ENCODE data around the gene LOX.

Gene LOX

GRCh38 chr5:122073864-122074263, 4.2 kb downstream of the LOX start:
- Histone ChIP-seq H3K4me1 (ENCODE audit: insufficient read depth, low read length) (no peaks in the 10 kb centered on the region), H3K4me3 (ENCODE audit: low read length) (no peak overlapping the region), H3K27me3 (ENCODE audit: insufficient read depth, low read length) (peaks cover 31% of the 10 kb centered on the region), H3K27ac (ENCODE audit: low read length) (no peak overlapping the region), H3K36me3 (ENCODE audit: insufficient read depth, low read depth, low read length) (no peaks in the 10 kb centered on the region), H3K9ac (ENCODE audit: low read depth, low read length) (no peak overlapping the region), H3K9me3 (ENCODE audit: insufficient read depth, low read depth, low read length) (no peaks in the 10 kb centered on the region)

- Histone ChIP-seq H3K9ac (ENCODE audit: low read depth, low read length) (no peak overlapping the region), H3K36me3 (ENCODE audit: insufficient read depth, low read depth, low read length) (no peaks in the 10 kb centered on the region), H3K9me3 (ENCODE audit: insufficient read depth, low read depth, low read length) (no peaks in the 10 kb centered on the region), H3K27ac (ENCODE audit: low read length) (no peak overlapping the region), H3K27me3 (ENCODE audit: insufficient read depth, low read length) (peaks cover 23% of the 10 kb centered on the region), H3K4me3 (ENCODE audit: low read length) (no peak overlapping the region), H3K4me1 (ENCODE audit: insufficient read depth, low read length) (no peaks in the 10 kb centered on the region)
Observed at GRCh38 chr5:122073018-122073417, 5.0 kb downstream of the LOX start.

GRCh38 chr5:122067390-122067789, 10.7 kb downstream of the LOX start:
- Histone ChIP-seq H3K9me3 (ENCODE audit: insufficient read depth, low read depth, low read length) (no peaks in the 10 kb centered on the region), H3K4me3 (ENCODE audit: low read length) (no peak overlapping the region), H3K36me3 (ENCODE audit: insufficient read depth, low read depth, low read length) (no peaks in the 10 kb centered on the region), H3K27me3 (ENCODE audit: insufficient read depth, low read length) (no peaks in the 10 kb centered on the region), H3K9ac (ENCODE audit: low read depth, low read length) (no peak overlapping the region), H3K4me1 (ENCODE audit: insufficient read depth, low read length) (no peaks in the 10 kb centered on the region), H3K27ac (ENCODE audit: low read length) (no peak overlapping the region)

GRCh38 chr5:122064992-122065391, 13.1 kb downstream of the LOX start:
- Histone ChIP-seq H3K9me3 (ENCODE audit: insufficient read depth, low read depth, low read length) (no peaks in the 10 kb centered on the region), H3K27me3 (ENCODE audit: insufficient read depth, low read length) (no peaks in the 10 kb centered on the region), H3K4me1 (ENCODE audit: insufficient read depth, low read length) (no peaks in the 10 kb centered on the region), H3K36me3 (ENCODE audit: insufficient read depth, low read depth, low read length) (no peaks in the 10 kb centered on the region), H3K4me3 (ENCODE audit: low read length) (no peak overlapping the region), H3K9ac (ENCODE audit: low read depth, low read length) (no peak overlapping the region), H3K27ac (ENCODE audit: low read length) (no peak overlapping the region)

GRCh38 chr5:122063836-122064235, 14.2 kb downstream of the LOX start:
- Histone ChIP-seq H3K9me3 (ENCODE audit: insufficient read depth, low read depth, low read length) (no peaks in the 10 kb centered on the region), H3K27me3 (ENCODE audit: insufficient read depth, low read length) (no peaks in the 10 kb centered on the region), H3K36me3 (ENCODE audit: insufficient read depth, low read depth, low read length) (no peaks in the 10 kb centered on the region), H3K9ac (ENCODE audit: low read depth, low read length) (no peak overlapping the region), H3K4me1 (ENCODE audit: insufficient read depth, low read length) (no peaks in the 10 kb centered on the region; the same call in 1 of the 2 replicates), H3K27ac (ENCODE audit: low read length) (no peak overlapping the region), H3K4me3 (ENCODE audit: low read length) (no peak overlapping the region)

GRCh38 chr5:122062205-122062604, 15.9 kb downstream of the LOX start:
- H3K4me1 ChIP-seq (ENCODE audit: insufficient read depth, low read length), result no peaks in the 10 kb centered on the region; the same call in 1 of the 2 replicates
- no peak overlapping the region for H3K9ac ChIP-seq (ENCODE audit: low read depth, low read length)
- no peak overlapping the region for H3K4me3 ChIP-seq (ENCODE audit: low read length)
- H3K9me3 ChIP-seq (ENCODE audit: insufficient read depth, low read depth, low read length), result no peaks in the 10 kb centered on the region
- H3K36me3 ChIP-seq (ENCODE audit: insufficient read depth, low read depth, low read length), result no peaks in the 10 kb centered on the region
- H3K27ac ChIP-seq (ENCODE audit: low read length), result no peak overlapping the region
- no peaks in the 10 kb centered on the region for H3K27me3 ChIP-seq (ENCODE audit: insufficient read depth, low read length)

- H3K27ac ChIP-seq (ENCODE audit: low read length), result no peak overlapping the region
- no peaks in the 10 kb centered on the region for H3K36me3 ChIP-seq (ENCODE audit: insufficient read depth, low read depth, low read length)
- H3K4me1 ChIP-seq (ENCODE audit: insufficient read depth, low read length), result no peaks in the 10 kb centered on the region; the same call in 1 of the 2 replicates
- no peaks in the 10 kb centered on the region for H3K27me3 ChIP-seq (ENCODE audit: insufficient read depth, low read length)
- no peak overlapping the region for H3K9ac ChIP-seq (ENCODE audit: low read depth, low read length)
- H3K4me3 ChIP-seq (ENCODE audit: low read length), result no peak overlapping the region
- no peaks in the 10 kb centered on the region for H3K9me3 ChIP-seq (ENCODE audit: insufficient read depth, low read depth, low read length)
Observed at GRCh38 chr5:122056913-122057312, 21.1 kb downstream of the LOX start.

- no peaks in the 10 kb centered on the region for H3K27me3 ChIP-seq (ENCODE audit: insufficient read depth, low read length)
Observed at GRCh38 chr5:122054266-122054665, 23.8 kb downstream of the LOX start.

GRCh38 chr5:122053181-122054109, 24.6 kb downstream of the LOX start:
- Histone ChIP-seq H3K9me3 (ENCODE audit: insufficient read depth, low read depth, low read length) (no peaks in the 10 kb centered on the region), H3K36me3 (ENCODE audit: insufficient read depth, low read depth, low read length) (no peaks in the 10 kb centered on the region), H3K27ac (ENCODE audit: low read length) (no peak overlapping the region), H3K9ac (ENCODE audit: low read depth, low read length) (no peak overlapping the region), H3K27me3 (ENCODE audit: insufficient read depth, low read length) (no peaks in the 10 kb centered on the region), H3K4me3 (ENCODE audit: low read length) (no peak overlapping the region), H3K4me1 (ENCODE audit: insufficient read depth, low read length) (no peaks in the 10 kb centered on the region; the same call in 1 of the 2 replicates)

More at GRCh38 chr5:122054266-122054665, 23.8 kb downstream of the LOX start:
- no peak overlapping the region for H3K27ac ChIP-seq (ENCODE audit: low read length)
- H3K4me3 ChIP-seq (ENCODE audit: low read length), result no peak overlapping the region
- no peaks in the 10 kb centered on the region for H3K9me3 ChIP-seq (ENCODE audit: insufficient read depth, low read depth, low read length)
- H3K36me3 ChIP-seq (ENCODE audit: insufficient read depth, low read depth, low read length), result no peaks in the 10 kb centered on the region
- no peaks in the 10 kb centered on the region; the same call in 1 of the 2 replicates for H3K4me1 ChIP-seq (ENCODE audit: insufficient read depth, low read length)
- no peak overlapping the region for H3K9ac ChIP-seq (ENCODE audit: low read depth, low read length)

- no peaks in the 10 kb centered on the region for H3K9me3 ChIP-seq (ENCODE audit: insufficient read depth, low read depth, low read length)
- no peaks in the 10 kb centered on the region for H3K4me1 ChIP-seq (ENCODE audit: insufficient read depth, low read length)
- no peak overlapping the region for H3K4me3 ChIP-seq (ENCODE audit: low read length)
- H3K36me3 ChIP-seq (ENCODE audit: insufficient read depth, low read depth, low read length), result no peaks in the 10 kb centered on the region
- H3K27ac ChIP-seq (ENCODE audit: low read length), result no peak overlapping the region
- H3K9ac ChIP-seq (ENCODE audit: low read depth, low read length), result no peak overlapping the region
- no peaks in the 10 kb centered on the region for H3K27me3 ChIP-seq (ENCODE audit: insufficient read depth, low read length)
Observed at GRCh38 chr5:122051569-122051968, 26.5 kb downstream of the LOX start.

- no peaks in the 10 kb centered on the region for H3K9me3 ChIP-seq (ENCODE audit: insufficient read depth, low read depth, low read length)
- H3K36me3 ChIP-seq (ENCODE audit: insufficient read depth, low read depth, low read length), result no peaks in the 10 kb centered on the region
- H3K27ac ChIP-seq (ENCODE audit: low read length), result no peak overlapping the region
- no peak overlapping the region for H3K4me3 ChIP-seq (ENCODE audit: low read length)
- H3K4me1 ChIP-seq (ENCODE audit: insufficient read depth, low read length), result no peaks in the 10 kb centered on the region
- no peak overlapping the region for H3K9ac ChIP-seq (ENCODE audit: low read depth, low read length)
- H3K27me3 ChIP-seq (ENCODE audit: insufficient read depth, low read length), result no peaks in the 10 kb centered on the region
Observed at GRCh38 chr5:122050959-122051358, 27.1 kb downstream of the LOX start.

GRCh38 chr5:122040636-122041302, 37.3 kb downstream of the LOX start:
- H3K4me3 ChIP-seq (ENCODE audit: low read length), result no peak overlapping the region
- H3K27me3 ChIP-seq (ENCODE audit: insufficient read depth, low read length), result no peaks in the 10 kb centered on the region
- no peak overlapping the region for H3K9ac ChIP-seq (ENCODE audit: low read depth, low read length)
- no peaks in the 10 kb centered on the region for H3K9me3 ChIP-seq (ENCODE audit: insufficient read depth, low read depth, low read length)
- H3K4me1 ChIP-seq (ENCODE audit: insufficient read depth, low read length), result no peaks in the 10 kb centered on the region
- no peak overlapping the region for H3K27ac ChIP-seq (ENCODE audit: low read length)
- no peaks in the 10 kb centered on the region for H3K36me3 ChIP-seq (ENCODE audit: insufficient read depth, low read depth, low read length)
